Ascending aorta (tissue), 2 donors: ENCODE data around the gene CEP131. TPM values are rescaled to one million over a fixed set of nuclear protein-coding genes. Genes with fewer than 3 reads are reported as not detected.

Experiments
- DNase-seq, 2 donors: peaks; one replicate each; pipeline ENCODE4 v3.0.0-alpha.2; 2019; ENCODE audit warnings: low spot score in 2 of 2
- H3K27ac ChIP-seq, 2 donors: fragments of 200-600 bp; sonication (generic); one replicate each; pipeline ENCODE4 v1.5.1; 2016 to 2017; ENCODE audit warnings: mild to moderate bottlenecking in 1 of 2
- H3K27me3 ChIP-seq: fragments of 200-600 bp; sonication (generic); one replicate; pipeline ENCODE4 v1.5.1; 2017
- H3K36me3 ChIP-seq, 2 donors: fragments of 200-600 bp; sonication (generic); one replicate each; pipeline ENCODE4 v1.5.1; 2016
- H3K4me1 ChIP-seq, 2 donors: fragments of 200-600 bp; sonication (generic); one replicate each; pipeline ENCODE4 v1.5.1; 2016 to 2017; ENCODE audit warnings: mild to moderate bottlenecking in 1 of 2
- H3K4me3 ChIP-seq, 2 donors: fragments of 200-600 bp; sonication (generic); one replicate each; pipeline ENCODE4 v1.5.1; 2016 to 2017; ENCODE audit warnings: mild to moderate bottlenecking in 1 of 2
- H3K9me3 ChIP-seq, 2 donors: fragments of 200-600 bp; sonication (generic); one replicate each; pipeline ENCODE4 v1.5.1; 2016
- intact Hi-C: fragments of 100-400 bp; cut with DNase I; formaldehyde crosslinking; loops from one replicate; pipeline ENCODE4 v1.15.1; 2023
- total RNA-seq: library from RNA; depleted of rRNA; stranded (reverse); fragments of >200 nt; gene quantifications from one replicate; pipeline ENCODE4 v1.1.0, GENCODE V29; 2016
- TF ChIP-seq, protein P1 (sequence below), 3 experiments: fragments of 200-600 bp in 2 of 3; fragments of 450-650 bp in 1 of 3; sonication (generic) in 2 of 3; IDR thresholded peaks; one replicate each; pipeline ENCODE4 v1.5.1; 2016 to 2019; ENCODE audit warnings: antibody characterized with exemption in 3 of 3, mild to moderate bottlenecking in 1 of 3, moderate library complexity in 1 of 3

CEP131 gene
- total RNA-seq, 1 donor from 2014 or later: 6.7 TPM

DNA sequence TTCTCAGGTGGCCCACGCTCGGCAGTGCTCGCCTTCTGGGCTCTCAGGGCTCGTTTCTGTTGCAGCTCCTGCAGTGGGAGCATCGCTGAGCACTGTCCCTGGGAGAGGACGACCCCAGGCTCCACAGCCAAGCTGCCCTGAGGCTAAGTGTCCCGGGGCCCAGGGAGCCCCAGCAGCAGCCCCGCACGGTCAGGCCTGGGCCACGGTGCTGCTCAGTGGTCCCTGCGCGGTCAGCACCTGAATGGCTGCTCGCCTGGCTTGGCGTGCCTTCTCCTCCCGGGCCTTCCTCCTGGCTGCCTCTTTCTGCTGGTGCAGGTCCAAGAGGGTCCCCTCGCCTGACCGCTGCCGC, 23.3 kb downstream of the CEP131 start:
- intact Hi-C loops: no loop called here
- Histone ChIP-seq H3K27me3 (no peaks in the 10 kb centered on the region), H3K4me1 (no peaks in the 10 kb centered on the region), H3K27ac (no peak overlapping the region), H3K9me3 (no peaks in the 10 kb centered on the region), H3K36me3 (peaks cover 8 to 10% of the 10 kb centered on the region in 2 donors), H3K4me3 (no peak overlapping the region)
- TF ChIP-seq, protein P1, sequence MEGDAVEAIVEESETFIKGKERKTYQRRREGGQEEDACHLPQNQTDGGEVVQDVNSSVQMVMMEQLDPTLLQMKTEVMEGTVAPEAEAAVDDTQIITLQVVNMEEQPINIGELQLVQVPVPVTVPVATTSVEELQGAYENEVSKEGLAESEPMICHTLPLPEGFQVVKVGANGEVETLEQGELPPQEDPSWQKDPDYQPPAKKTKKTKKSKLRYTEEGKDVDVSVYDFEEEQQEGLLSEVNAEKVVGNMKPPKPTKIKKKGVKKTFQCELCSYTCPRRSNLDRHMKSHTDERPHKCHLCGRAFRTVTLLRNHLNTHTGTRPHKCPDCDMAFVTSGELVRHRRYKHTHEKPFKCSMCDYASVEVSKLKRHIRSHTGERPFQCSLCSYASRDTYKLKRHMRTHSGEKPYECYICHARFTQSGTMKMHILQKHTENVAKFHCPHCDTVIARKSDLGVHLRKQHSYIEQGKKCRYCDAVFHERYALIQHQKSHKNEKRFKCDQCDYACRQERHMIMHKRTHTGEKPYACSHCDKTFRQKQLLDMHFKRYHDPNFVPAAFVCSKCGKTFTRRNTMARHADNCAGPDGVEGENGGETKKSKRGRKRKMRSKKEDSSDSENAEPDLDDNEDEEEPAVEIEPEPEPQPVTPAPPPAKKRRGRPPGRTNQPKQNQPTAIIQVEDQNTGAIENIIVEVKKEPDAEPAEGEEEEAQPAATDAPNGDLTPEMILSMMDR (IDR thresholded peaks at IDR 0.05): no peak
- no peak for DNase-seq

DNA sequence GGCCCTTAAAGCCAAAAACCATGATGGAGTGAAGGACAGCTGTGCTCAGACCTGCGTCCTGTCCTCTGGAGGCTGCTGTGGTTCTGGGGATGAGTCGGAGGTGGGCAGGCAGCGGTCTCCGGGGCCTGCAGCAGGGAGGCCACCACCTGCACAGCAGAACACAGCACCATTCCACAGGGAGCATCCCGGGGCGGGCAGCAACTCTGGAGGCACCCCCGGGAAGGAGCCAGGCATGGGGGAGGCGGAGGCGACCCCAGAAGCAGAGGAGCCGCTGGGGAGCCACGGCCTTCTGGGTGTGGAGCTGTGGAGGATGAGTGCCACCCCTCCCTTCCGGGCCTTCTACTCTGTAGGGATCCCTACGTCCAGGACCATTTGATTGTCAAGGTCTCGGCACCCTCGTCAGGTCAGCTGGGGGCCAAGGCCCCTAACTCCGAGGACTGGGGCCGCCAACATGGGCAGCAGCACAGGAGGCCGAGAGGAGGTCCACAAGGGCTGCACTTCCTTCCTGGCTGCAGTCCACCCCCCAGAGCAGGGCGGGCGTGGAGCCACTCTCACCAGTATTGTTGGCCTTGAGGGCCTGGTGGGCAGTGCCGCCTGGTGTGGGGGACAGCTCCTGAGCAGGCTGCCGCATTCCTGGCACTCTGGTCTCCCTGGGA, 23.8 kb downstream of the CEP131 start:
- intact Hi-C loops: no loop called here
- TF ChIP-seq, protein P1 (IDR thresholded peaks at IDR 0.05): no peak

DNA sequence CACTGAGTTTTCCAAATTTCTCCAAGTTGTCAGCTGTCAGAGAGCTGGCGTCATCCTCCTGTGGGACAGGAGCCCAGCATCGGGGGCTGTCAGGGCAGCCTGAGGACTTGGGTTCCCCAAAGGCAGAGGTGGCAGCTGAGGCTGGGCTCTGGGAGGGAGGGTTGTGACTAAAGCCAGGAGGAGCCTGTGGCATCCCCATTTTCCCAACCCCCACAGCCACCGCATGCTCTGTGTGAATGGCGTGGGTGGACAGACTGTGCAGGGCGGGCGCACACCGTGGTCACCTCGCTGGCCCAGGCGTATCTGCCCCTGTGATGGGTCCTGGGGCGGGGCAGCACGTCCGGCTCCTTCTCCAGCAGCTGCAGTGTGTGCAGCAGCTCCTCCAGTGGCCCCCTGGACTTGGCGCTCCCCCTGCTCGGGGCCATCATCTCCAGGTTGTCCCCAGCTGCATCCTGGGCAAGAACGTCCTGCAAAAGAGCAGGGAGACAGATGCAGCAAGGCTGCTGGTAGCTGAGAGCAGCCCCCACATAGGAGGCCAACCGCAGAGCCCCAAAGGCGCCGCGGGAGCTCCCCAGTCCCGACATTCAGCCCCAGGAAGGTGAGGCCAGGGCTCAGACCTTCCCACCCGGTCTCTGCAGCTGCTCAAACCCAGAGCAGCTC, 24.8 kb downstream of the CEP131 start:
- Histone ChIP-seq H3K27me3 (no peaks in the 10 kb centered on the region), H3K36me3 (peaks cover 6 to 8% of the 10 kb centered on the region in 2 donors), H3K9me3 (no peaks in the 10 kb centered on the region), H3K4me3 (no peak overlapping the region), H3K27ac (no peak overlapping the region), H3K4me1 (no peaks in the 10 kb centered on the region)
- intact Hi-C loops: no loop called here
- DNase-seq: no peak
- TF ChIP-seq, protein P1 (IDR thresholded peaks at IDR 0.05): no peak

More for the DNA sequence above, 23.8 kb downstream of the CEP131 start:
- H3K27ac ChIP-seq: no peak overlapping the region
- peaks cover 8 to 10% of the 10 kb centered on the region in 2 donors for H3K36me3 ChIP-seq
- no peaks in the 10 kb centered on the region for H3K27me3 ChIP-seq
- H3K4me3 ChIP-seq: no peak overlapping the region
- no peak for DNase-seq
- H3K4me1 ChIP-seq: no peaks in the 10 kb centered on the region
- no peaks in the 10 kb centered on the region for H3K9me3 ChIP-seq

DNA sequence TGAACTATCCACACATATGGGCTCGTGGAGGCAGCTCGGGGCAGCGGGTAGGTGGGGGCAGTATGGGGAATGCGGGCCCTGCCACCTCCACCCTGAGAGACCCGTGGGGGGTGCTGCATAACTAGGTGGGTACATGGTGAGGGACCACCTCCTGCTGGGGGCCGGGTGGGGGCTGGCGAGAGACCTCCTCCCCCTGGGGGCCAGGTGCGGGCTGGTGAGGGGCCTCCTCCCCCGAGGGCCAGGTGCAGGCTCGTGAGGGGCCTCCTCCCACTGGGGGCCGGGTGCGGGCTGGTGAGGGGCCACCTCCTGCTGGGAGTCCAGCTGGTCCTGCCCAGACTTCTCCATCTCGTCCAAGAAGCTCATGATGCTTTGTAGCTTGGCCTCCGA, 25.4 kb downstream of the CEP131 start:
- intact Hi-C loops: no loop called here
- TF ChIP-seq, protein P1 (IDR thresholded peaks at IDR 0.05): no peak
- H3K36me3 ChIP-seq: peaks cover 6 to 8% of the 10 kb centered on the region in 2 donors

DNA sequence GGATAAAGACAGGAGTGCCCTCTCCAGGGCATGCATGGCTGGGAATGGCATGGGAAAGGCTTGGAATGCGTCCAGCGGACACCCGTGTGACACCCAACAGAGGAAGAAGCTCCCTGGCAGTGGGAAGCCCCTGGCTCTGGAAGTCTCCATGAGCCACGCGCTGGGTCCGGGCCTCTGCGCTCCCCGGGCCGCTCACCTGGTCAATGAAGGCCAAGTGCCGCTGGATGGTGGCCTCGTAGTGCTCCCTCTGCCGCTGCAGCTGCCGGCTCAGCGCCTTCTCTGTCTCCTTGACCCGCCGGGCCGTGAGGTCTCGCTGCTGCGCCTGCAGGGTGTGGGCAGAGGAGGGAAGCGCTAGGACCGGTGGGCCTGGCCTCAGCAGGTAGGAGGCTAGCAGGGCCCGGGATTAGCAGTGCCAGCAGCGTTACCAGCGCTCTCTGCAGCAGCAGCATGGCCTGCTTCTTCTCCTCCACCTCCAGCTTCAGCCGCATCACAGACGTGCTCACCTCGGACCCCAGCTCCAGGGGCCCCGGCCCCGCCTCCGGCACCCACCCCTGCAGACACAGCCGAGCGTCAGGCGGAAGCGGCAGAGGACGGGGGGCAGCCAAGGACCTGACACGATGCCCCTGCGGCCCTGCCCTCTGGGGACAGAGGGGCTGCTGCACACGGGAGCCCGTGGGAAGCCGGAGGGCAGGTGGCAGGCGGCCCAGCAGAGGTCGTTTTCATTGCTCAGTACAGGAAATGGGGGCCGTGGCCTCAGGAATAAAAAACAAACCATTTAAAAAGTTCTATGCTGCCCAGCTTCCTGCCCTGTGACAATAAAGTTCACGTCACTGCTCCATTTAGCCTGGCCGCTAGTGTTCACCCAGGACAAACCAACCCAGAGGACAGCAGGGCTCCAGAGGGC, 26.0 kb downstream of the CEP131 start:
- Histone ChIP-seq H3K27ac (no peak overlapping the region), H3K9me3 (no peaks in the 10 kb centered on the region), H3K4me3 (no peak overlapping the region), H3K4me1 (no peaks in the 10 kb centered on the region), H3K27me3 (no peaks in the 10 kb centered on the region), H3K36me3 (peaks cover 6 to 8% of the 10 kb centered on the region in 2 donors)
- intact Hi-C loops: no loop called here
- TF ChIP-seq, protein P1 (IDR thresholded peaks at IDR 0.05): no peak
- no peak for DNase-seq

More for the DNA sequence above, 25.4 kb downstream of the CEP131 start:
- Histone ChIP-seq H3K27me3 (no peaks in the 10 kb centered on the region), H3K4me1 (no peaks in the 10 kb centered on the region), H3K27ac (no peak overlapping the region), H3K4me3 (no peak overlapping the region), H3K9me3 (no peaks in the 10 kb centered on the region)
- no peak for DNase-seq
